Measurements from ENCODE around the gene BRINP2.

GRCh38 chr1:177181280-177181630 lies 10.5 kb downstream of the BRINP2 start:
- TF ChIP-seq CTCF (IDR thresholded peaks at IDR 0.05) (no peak), POLR2AphosphoS5 (IDR thresholded peaks at IDR 0.05) (no peak), POLR2A (IDR thresholded peaks at IDR 0.05; ENCODE audit: low read depth) (no peak)
